ENCODE data around the gene PIGX.
A peak's percentile ranks its signal among the peaks of the same experiment; 100 is the strongest.

PIGX gene

DNA sequence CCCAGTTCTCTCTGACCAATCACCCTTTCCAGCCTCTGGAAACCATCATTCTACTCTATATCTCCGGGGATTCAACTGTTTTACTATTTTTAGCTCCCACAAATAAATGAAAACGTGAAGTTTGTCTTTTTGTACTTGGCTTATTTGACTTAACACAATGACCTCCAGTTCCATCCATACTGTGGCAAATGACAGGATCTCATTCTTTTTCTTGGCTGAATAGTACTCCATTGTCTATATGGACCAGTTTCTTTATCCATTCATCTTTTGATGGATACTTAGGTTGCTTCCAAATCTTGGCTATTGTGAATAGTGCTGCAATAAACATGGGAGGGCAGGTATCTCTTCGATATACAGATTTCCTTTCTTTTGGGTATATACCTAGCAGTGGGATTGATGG, 38.5 kb upstream of the PIGX start:
- peaks cover 3% of the 10 kb centered on the region for H3K9me3 Mint-ChIP-seq
- no peak overlapping the region for H3K4me3 Mint-ChIP-seq
- peaks cover 22% of the 10 kb centered on the region for H3K27me3 Mint-ChIP-seq (ENCODE audit: low read depth, poor library complexity)
- no peaks in the 10 kb centered on the region for H3K36me3 Mint-ChIP-seq (ENCODE audit: low read depth)
- H3K4me1 Mint-ChIP-seq = peaks cover 8% of the 10 kb centered on the region
- H3K27ac Mint-ChIP-seq = no peak overlapping the region
- no peak for TF ChIP-seq CTCF (IDR thresholded peaks at IDR 0.05)
- no peak for DNase-seq

- Mint-ChIP-seq H3K27me3 (ENCODE audit: low read depth, poor library complexity) (peaks cover 13% of the 10 kb centered on the region), H3K36me3 (ENCODE audit: low read depth) (no peaks in the 10 kb centered on the region), H3K4me1 (no peaks in the 10 kb centered on the region), H3K4me3 (no peak overlapping the region), H3K27ac (no peak overlapping the region), H3K9me3 (peaks cover 5% of the 10 kb centered on the region)
- no peak for DNase-seq
- no peak for TF ChIP-seq CTCF (IDR thresholded peaks at IDR 0.05)
These were observed 34.8 kb upstream of the PIGX start for GRCh38 chr3:196677353-196677752.

DNA sequence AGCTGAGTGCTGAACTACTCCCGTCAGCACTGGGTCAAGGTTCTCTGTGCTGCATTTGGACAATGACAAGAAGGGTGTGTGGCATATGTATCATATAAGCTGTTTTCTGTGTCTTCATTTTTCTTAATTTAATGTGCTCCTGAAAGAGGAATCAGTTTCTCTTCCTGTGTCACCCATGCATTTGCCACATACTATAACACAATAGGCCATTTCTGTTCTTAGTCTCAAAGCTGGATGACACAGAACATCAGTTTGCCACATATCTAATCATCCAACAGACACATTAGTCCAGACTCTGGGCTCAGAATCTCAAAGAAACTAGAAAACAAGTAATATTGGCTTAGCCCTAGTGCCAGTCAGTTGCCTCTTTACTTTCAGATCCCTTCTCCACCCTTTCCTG, 34.2 kb upstream of the PIGX start:
- Mint-ChIP-seq H3K9me3 (peaks cover 9% of the 10 kb centered on the region), H3K27ac (no peak overlapping the region), H3K27me3 (ENCODE audit: low read depth, poor library complexity) (peaks cover 13% of the 10 kb centered on the region), H3K4me1 (no peaks in the 10 kb centered on the region), H3K36me3 (ENCODE audit: low read depth) (no peaks in the 10 kb centered on the region), H3K4me3 (no peak overlapping the region)
- no peak for DNase-seq
- no peak for TF ChIP-seq CTCF (IDR thresholded peaks at IDR 0.05)

- Mint-ChIP-seq H3K36me3 (ENCODE audit: low read depth) (no peaks in the 10 kb centered on the region), H3K27ac (no peak overlapping the region), H3K4me3 (no peak overlapping the region), H3K27me3 (ENCODE audit: low read depth, poor library complexity) (no peaks in the 10 kb centered on the region), H3K9me3 (peaks cover 15% of the 10 kb centered on the region), H3K4me1 (peaks cover 31% of the 10 kb centered on the region)
- DNase-seq = peak; percentile 66
- peak; percentile 85 for TF ChIP-seq CTCF (IDR thresholded peaks at IDR 0.05)
These were observed 27.4 kb upstream of the PIGX start for GRCh38 chr3:196684548-196685407.

DNA sequence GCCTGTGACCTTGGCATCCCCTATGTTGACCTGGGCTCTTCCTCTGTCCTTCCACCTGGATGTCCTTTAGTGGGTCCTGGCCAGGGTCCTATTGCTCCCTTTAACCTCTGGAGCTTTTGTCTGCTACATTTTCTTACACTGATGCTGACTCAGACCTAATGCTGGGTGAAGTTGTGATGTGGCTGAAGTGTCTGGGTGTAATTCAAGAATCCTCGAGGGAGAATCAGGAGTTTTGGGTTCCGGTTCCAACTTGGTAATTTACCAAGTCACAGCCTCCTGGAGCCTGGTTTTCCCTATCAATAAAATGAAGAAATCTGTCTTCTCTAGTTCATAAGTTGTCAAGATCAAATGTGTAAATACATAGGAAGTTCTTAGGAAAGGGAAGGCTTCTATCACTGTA, 25.7 kb upstream of the PIGX start:
- Mint-ChIP-seq H3K9me3 (peaks cover 15% of the 10 kb centered on the region), H3K27me3 (ENCODE audit: low read depth, poor library complexity) (peaks cover 8% of the 10 kb centered on the region), H3K27ac (no peak overlapping the region), H3K36me3 (ENCODE audit: low read depth) (no peaks in the 10 kb centered on the region), H3K4me1 (peaks cover 31% of the 10 kb centered on the region), H3K4me3 (no peak overlapping the region)
- TF ChIP-seq CTCF (IDR thresholded peaks at IDR 0.05) = no peak
- DNase-seq = no peak

- Mint-ChIP-seq H3K4me3 (no peak overlapping the region), H3K4me1 (peaks cover 31% of the 10 kb centered on the region), H3K27ac (no peak overlapping the region), H3K27me3 (ENCODE audit: low read depth, poor library complexity) (peaks cover 14% of the 10 kb centered on the region), H3K36me3 (ENCODE audit: low read depth) (no peaks in the 10 kb centered on the region), H3K9me3 (peaks cover 3% of the 10 kb centered on the region)
- DNase-seq = no peak
- no peak for TF ChIP-seq CTCF (IDR thresholded peaks at IDR 0.05)
These were observed 23.8 kb upstream of the PIGX start for GRCh38 chr3:196688349-196688748.
